Superior temporal gyrus (tissue), 1 donor: ENCODE data around the gene TLE4.
"Not testable (repeated sequence)": the region's sequence is repeated elsewhere in the genome, so short reads cannot be mapped to it uniquely, and the experiment has no call there.

Experiments used
- DNase-seq: peaks from one replicate; pipeline ENCODE4 v3.0.0-alpha.2; 2016; ENCODE audit errors: extremely low spot score

TLE4 gene

GRCh38 chr9:79736051-79736450 lies 164.3 kb downstream of the TLE4 start:
- no peak for DNase-seq

DNA sequence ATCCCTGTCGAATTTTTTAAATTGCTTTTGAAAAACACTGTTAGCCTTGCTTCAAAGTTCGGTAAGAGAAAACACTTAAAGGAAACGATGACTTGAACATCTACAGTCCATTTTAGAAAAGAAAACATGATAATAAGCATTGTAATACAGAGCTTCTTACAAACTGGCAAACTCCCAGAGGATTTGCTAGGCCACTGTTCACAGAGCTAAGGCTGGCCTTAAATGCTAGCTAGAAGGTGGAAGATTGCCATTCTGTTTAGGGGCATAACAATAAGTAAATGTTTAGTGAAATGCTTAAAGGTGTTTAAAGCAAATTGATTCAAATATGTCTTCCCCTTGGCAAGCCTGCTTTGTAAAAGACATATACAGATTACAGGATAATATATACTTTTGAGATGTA lies 169.6 kb downstream of the TLE4 start:
- no peak for DNase-seq

GRCh38 chr9:79742110-79742721 lies 170.5 kb downstream of the TLE4 start:
- peak; percentile 69 for DNase-seq

DNA sequence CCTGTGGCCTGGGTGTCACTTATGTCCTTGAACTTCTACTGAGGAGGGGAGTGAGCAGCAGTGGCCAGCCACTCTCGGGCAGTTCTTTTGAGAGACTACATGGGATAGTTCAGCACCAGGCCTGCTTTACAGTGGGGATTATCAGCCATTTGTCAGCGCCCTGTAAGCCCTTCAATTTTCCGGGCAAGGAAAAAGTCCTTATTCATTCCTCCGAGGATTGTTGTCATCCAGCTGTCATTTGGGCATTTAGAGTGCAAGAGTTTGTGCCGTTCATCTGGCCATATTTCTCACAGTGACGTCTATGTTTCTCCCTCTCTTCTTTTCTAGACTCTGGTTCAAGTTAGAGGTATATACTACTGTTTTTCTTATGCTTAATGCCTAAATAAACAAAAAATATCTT lies 172.8 kb downstream of the TLE4 start:
- DNase-seq, result no peak

DNA sequence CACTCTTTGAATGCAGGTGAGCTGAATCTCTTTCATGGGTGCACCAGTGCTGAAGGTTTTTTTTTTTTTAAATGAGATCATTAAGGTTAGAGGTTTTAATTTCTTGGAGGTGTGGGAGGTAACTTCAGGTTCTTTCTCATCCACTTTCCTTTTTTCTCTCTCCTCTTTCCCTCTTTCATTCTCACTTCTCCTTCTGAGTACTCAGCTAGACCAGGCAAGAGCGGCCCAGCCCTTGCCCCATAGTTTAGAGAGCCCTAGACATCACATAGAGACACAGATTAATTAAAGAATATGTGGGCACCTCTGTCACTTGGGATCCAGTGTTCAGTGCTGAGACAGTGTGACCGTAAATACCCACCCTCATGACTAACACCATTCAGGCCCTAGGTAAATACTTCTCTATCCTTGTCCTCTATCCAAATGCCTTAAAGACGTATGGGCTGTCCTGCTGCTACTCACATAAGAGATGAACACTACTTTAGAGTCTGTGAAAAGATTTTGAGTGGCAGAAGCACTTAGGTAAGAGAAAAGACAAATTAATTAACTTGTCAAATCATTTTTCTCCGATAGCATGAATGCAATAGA lies 174.1 kb downstream of the TLE4 start:
- DNase-seq, result no peak

- DNase-seq, result not testable (repeated sequence)
Measured at GRCh38 chr9:79751895-79752466, 180.2 kb downstream of the TLE4 start.

DNA sequence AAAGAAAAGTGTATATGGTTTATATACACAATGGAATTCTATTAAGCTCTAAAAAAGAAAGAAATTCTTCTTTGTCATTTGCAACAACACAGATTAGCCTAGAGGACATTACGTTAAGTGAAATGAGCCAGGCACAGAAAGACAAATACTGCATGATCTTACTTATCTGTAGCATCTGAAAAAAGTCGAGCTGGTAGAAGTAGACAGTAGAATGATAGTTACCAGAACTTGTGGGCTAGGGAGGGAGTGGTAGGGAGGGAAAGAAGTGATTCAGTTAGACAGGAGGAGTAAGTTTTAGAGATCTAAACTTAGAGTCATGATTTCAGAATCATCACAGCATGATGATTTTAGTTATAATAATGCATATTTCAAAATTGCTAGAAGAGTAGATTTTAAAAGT lies 184.6 kb downstream of the TLE4 start:
- DNase-seq, result no peak

DNA sequence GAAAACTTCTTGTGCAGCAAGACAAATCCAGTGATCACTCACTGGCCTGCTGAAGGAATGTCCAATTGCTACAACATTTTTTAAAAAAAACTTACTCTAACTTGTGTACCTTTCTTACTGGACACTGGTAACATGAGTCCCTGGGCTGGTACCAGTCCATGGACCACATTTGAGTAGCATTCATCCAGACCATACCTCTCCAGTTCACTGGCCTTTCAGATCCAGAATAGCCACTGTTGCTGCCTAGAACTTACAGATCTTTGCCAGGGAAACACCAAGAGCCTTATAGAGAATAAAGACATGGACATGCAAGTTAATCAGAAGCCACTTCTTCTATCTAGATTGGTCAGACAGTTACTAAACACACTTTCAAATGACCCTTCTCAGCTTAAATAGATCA lies 185.3 kb downstream of the TLE4 start:
- DNase-seq, result no peak

DNA sequence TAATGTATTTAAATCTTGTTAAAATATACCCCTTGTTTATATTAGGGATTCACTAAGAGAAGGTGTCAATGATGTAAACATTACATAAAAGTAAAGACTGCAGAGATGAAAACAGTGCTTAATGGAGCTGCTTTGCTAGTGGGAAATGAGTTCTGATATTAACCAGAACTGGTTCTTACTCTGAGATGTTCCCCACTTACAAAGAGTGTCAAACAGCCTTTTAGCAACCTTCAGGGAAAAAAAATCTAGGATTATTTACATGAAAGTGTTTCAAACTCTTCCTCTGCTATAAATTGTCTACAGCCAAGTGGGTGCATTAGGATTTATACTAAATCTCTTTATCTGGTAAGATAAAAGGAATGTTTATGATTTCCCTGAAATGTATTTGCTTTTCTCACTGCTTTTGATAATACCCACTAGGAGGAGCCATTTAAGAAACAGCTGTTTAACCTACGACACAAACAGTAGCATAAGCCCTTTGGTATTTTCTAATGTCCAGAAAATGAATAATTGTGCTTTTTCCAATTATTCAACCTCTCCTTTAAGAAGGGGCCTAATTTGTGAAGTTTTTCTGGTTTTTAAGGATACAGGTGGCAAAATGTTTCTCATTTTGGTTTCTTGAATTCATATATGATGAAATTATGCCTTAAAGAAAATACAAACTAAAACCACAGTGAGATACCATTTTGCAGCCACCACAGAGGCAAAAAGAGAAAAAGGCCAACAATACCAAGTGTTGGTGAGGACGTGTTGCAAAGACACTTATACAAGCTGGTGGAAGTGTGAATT lies 186.3 kb downstream of the TLE4 start:
- DNase-seq, result no peak

DNA sequence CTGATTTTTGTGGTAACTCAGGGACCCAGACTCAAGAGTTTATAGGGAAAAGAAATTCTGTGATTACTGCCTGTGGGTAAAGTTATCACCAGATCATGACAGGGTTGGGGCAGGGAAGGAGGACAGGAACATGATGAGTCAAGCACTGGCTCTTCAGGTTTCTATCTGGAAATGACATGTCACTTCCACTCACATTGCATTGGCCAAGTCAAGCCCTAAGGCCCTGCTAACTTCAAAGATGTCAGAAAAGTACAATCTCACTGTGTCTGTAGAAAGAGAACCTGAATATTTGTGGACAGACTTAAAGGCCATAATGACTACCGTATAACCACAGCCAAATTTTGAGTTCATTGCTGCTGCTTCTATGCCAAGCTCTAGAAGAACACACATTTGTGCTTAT lies 187.7 kb downstream of the TLE4 start:
- no peak for DNase-seq

DNA sequence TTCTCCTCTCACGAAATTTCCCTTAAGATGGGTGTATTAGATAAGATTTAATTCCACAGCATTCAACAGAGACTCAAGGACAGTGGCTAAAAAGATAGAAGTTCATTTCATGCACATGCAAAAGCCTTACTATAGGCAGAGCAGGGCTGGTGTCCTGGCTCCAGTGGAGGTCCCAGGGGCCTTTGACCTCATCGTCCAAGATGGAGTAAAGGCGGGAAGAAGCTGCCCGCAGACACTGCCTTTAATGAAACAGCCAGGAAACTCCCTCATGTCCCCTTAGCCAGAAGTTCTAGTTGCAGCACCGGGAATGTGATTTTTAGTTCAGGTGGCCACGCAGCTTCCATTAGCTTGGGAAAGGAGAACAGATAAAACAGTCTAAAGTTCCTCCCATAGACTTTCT lies 190.3 kb downstream of the TLE4 start:
- no peak for DNase-seq

- DNase-seq, result no peak
Measured at GRCh38 chr9:79763671-79764285, 192.0 kb downstream of the TLE4 start.

DNA sequence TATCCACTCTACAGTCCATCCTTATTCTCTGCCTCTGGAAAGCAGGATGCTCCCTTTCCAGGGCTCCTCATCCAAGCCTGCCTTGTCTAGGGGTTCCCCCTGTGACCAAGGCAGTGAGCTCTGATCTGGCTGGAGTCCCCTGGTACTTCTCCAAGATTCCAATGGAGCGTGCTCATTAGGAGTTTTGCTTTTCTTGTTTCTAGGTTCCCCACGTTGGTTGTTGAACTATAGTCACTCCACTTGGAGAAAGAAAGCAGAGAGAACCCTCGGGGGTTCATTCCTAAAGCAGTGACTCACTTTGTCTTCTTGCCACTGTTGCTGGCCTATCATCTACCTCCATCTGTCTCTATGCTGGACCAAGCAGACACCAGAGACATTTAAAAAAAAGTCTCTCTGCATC lies 192.6 kb downstream of the TLE4 start:
- no peak for DNase-seq

DNA sequence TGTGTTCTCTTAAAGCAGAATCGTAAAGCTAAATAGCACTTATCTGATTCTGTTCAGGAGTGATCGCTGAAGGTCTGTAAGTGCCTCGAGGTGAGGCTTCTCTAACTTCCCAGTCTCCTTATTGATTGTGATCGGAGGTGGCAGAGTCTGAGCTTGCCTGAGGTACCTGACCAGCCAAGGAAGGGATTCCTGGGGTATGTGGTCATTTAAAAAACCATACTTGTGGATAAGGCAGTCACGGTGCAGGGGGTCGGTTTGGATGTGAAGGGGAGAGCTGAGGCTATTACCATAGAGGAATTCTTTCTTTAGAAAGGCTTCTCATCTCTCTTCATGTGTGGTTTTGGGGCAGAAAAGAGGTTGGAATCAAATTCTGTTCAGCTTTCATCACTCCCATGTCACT lies 193.7 kb downstream of the TLE4 start:
- no peak for DNase-seq

DNA sequence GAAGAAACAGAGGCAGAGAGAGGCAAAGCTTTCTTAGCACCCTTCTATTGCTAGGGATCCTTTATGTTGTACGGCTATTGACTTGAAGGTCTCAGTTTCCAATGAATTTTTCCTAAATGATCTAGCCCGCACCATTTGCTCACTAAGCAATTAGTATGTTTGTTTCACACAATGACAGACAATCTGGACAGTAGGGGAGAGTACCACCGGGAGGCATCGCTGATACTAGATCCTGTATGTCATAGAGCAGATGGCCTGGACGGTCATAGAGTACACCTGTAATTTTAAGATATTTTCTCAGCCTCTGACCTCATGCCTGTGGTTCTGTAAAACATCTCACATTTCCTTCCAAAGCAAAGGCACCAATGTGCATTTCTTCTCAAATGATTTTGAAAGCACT lies 194.3 kb downstream of the TLE4 start:
- DNase-seq, result no peak

DNA sequence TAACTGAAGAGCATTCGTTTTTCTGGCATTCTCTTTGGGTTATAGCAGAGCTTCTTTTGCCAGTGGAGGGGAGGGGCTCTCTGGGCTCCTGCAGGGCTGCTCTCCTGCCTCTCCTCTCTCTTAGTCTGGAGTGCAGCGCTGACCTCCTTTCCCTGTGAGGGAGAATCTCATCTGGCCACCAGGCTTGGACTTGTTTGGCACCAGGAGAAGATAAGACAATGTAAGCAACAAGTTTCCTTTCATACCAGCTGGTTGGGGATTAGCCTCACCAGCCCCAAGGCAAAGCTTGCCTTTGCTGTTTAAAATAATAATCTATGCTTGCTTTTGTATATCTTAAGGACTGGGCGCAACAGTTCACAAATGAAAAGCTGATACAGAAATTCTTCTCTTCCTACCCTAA lies 196.4 kb downstream of the TLE4 start:
- no peak for DNase-seq

GRCh38 chr9:79769476-79770275 lies 197.9 kb downstream of the TLE4 start:
- no peak for DNase-seq

GRCh38 chr9:79774356-79774755 lies 202.6 kb downstream of the TLE4 start:
- DNase-seq, result no peak
